ENCODE measurements around the gene PCOLCE2.

GRCh38 chr3:142857056-142857455, 31.8 kb downstream of the PCOLCE2 start:
- TF ChIP-seq CTCF (IDR thresholded peaks at IDR 0.05; ENCODE audit: insufficient read depth, low read depth, low read length) (peak; percentile 23), EZH2 (IDR thresholded peaks at IDR 0.05; ENCODE audit: insufficient read depth, low read length) (no peak)

Data from astrocyte (in vitro differentiated cells and primary cell).